IMR-90 (cell line): Measurements from ENCODE around the gene MSI2. TPM values are rescaled to one million over a fixed set of nuclear protein-coding genes. Genes with fewer than 3 reads are reported as not detected.

Experiments
- ATAC-seq: fragments of 200-7000 bp; cut with Tn5 transposase; 2 replicates; pipeline ENCODE4 v1.9.1; 2020; ENCODE audit warnings: low read depth, mild to moderate bottlenecking, moderate library complexity
- BruUV-seq: library from RNA; stranded (reverse); fragments of 400-500 nt; replicated peaks from 2 replicates; lab custom pipeline; 2021; lab: Mats Ljungman, UMichigan
- CTCF ChIA-PET: fragments of 300-600 bp; formaldehyde crosslinking; extraction: SDS; loops from one replicate; lab custom pipeline; 2021; ENCODE audit warnings: antibody characterized with exemption; lab: Yijun Ruan, JAX
- POLR2A ChIA-PET: fragments of 300-600 bp; sonication (Branson Sonifier 250); formaldehyde crosslinking; loops from one replicate; lab custom pipeline; 2022; ENCODE audit warnings: antibody characterized with exemption; ENCODE audit not compliant: unreplicated experiment; lab: Charles Lee
- DNase-seq: peaks from one replicate; pipeline ENCODE4 v3.0.0; 2013
- H2AFZ ChIP-seq: replicated peaks from 2 replicates; pipeline ENCODE3; 2013; ENCODE audit warnings: low read length, mild to moderate bottlenecking; ENCODE audit not compliant: poor library complexity
- H2AK5ac ChIP-seq: 2 replicates; pipeline ENCODE4 v1.6.1; 2013; ENCODE audit warnings: low read depth, low read length, inconsistent platforms
- H2AK9ac ChIP-seq: replicated peaks from 2 replicates; pipeline ENCODE3; 2013; ENCODE audit warnings: mild to moderate bottlenecking, low read depth, low read length, moderate library complexity; ENCODE audit not compliant: poor library complexity
- H2BK120ac ChIP-seq: 2 replicates; pipeline ENCODE4 v1.6.1; 2013; ENCODE audit warnings: low read depth, low read length, inconsistent platforms
- H2BK15ac ChIP-seq: 3 replicates; pipeline ENCODE4 v1.6.1; 2013; ENCODE audit warnings: low read depth, low read length, inconsistent platforms
- H2BK20ac ChIP-seq: 2 replicates; pipeline ENCODE4 v1.6.1; 2013; ENCODE audit warnings: low read depth, mild to moderate bottlenecking, inconsistent platforms, low read length, moderate library complexity
- H2BK5ac ChIP-seq: 2 replicates; pipeline ENCODE4 v1.6.1; 2013; ENCODE audit warnings: mild to moderate bottlenecking, low read depth, low read length, inconsistent platforms; ENCODE audit not compliant: poor library complexity, severe bottlenecking
- H3K14ac ChIP-seq: replicated peaks from 2 replicates; pipeline ENCODE4 v1.6.1; 2013; ENCODE audit warnings: low read depth, low read length, inconsistent platforms
- H3K18ac ChIP-seq: 2 replicates; pipeline ENCODE4 v1.6.1; 2013; ENCODE audit warnings: low read depth, low read length, control low read depth
- H3K23ac ChIP-seq: 2 replicates; pipeline ENCODE4 v1.6.1; 2013; ENCODE audit warnings: low read depth, low read length, inconsistent platforms
- H3K27ac ChIP-seq: 2 replicates; pipeline ENCODE4 v1.5.1; 2013; ENCODE audit warnings: mild to moderate bottlenecking, control low read depth, low read length; ENCODE audit not compliant: insufficient read depth
- H3K27me3 ChIP-seq: 2 replicates; pipeline ENCODE4 v1.6.1; 2013; ENCODE audit warnings: low read length; ENCODE audit not compliant: control insufficient read depth, insufficient read depth
- H3K36me3 ChIP-seq: 2 replicates; pipeline ENCODE4 v1.6.1; 2013; ENCODE audit warnings: low read length, mixed read lengths; ENCODE audit not compliant: control insufficient read depth, insufficient read depth
- H3K4ac ChIP-seq: 2 replicates; pipeline ENCODE4 v1.6.1; 2013; ENCODE audit warnings: low read depth, low read length, inconsistent platforms
- H3K4me1 ChIP-seq: 2 replicates; pipeline ENCODE4 v1.6.1; 2013; ENCODE audit warnings: low read length, mixed read lengths; ENCODE audit not compliant: control insufficient read depth, insufficient read depth
- H3K4me2 ChIP-seq: 2 replicates; pipeline ENCODE4 v1.6.1; 2013; ENCODE audit warnings: low read depth, mild to moderate bottlenecking, control low read depth, low read length, moderate library complexity
- H3K4me3 ChIP-seq: 2 replicates; pipeline ENCODE4 v1.5.1; 2013; ENCODE audit warnings: low read depth, mild to moderate bottlenecking, control low read depth, low read length, moderate library complexity; ENCODE audit not compliant: insufficient read depth
- H3K56ac ChIP-seq: 2 replicates; pipeline ENCODE4 v1.6.1; 2013; ENCODE audit warnings: low read length, inconsistent platforms; ENCODE audit not compliant: insufficient read depth; ENCODE audit errors: extremely low read depth
- H3K79me1 ChIP-seq, 2 experiments: 2 replicates each; pipeline ENCODE4 v1.6.1; 2013; ENCODE audit warnings: low read length in 2 of 2, inconsistent platforms in 1 of 2, low read depth in 1 of 2
- H3K9ac ChIP-seq: 2 replicates; pipeline ENCODE4 v1.6.1; 2013; ENCODE audit warnings: low read depth, low read length, control low read depth
- H3K9me1 ChIP-seq: 2 replicates; pipeline ENCODE4 v1.6.1; 2013; ENCODE audit warnings: low read length, inconsistent platforms; ENCODE audit not compliant: insufficient read depth
- H3K9me3 ChIP-seq: 2 replicates; pipeline ENCODE4 v1.6.1; 2013; ENCODE audit warnings: low read length; ENCODE audit not compliant: control insufficient read depth, insufficient read depth
- H4K20me1 ChIP-seq: 2 replicates; pipeline ENCODE4 v1.6.1; 2013; ENCODE audit warnings: low read length, inconsistent platforms; ENCODE audit not compliant: insufficient read depth
- H4K5ac ChIP-seq: 2 replicates; pipeline ENCODE4 v1.6.1; 2013; ENCODE audit warnings: mild to moderate bottlenecking, low read depth, low read length, control low read depth
- H4K8ac ChIP-seq, 2 experiments: 2 replicates each; pipeline ENCODE4 v1.6.1; 2013; ENCODE audit warnings: low read depth in 2 of 2, low read length in 2 of 2, control low read depth in 1 of 2, inconsistent platforms in 1 of 2
- H4K91ac ChIP-seq: 2 replicates; pipeline ENCODE4 v1.6.1; 2013; ENCODE audit warnings: low read depth, low read length, inconsistent platforms; ENCODE audit not compliant: insufficient read depth
- CEBPB ChIP-seq: IDR thresholded peaks from 2 replicates; pipeline ENCODE4 v1.6.1; 2012; ENCODE audit warnings: low read depth, low read length, improper control_type of control experiment
- CHD1 ChIP-seq: IDR thresholded peaks from 2 replicates; pipeline ENCODE4 v1.6.1; 2012; ENCODE audit warnings: low read depth, low read length, improper control_type of control experiment
- MAFK ChIP-seq: IDR thresholded peaks from 2 replicates; pipeline ENCODE4 v1.6.1; 2012; ENCODE audit warnings: low read depth, low read length, improper control_type of control experiment
- MAZ ChIP-seq: IDR thresholded peaks from 2 replicates; pipeline ENCODE4 v1.6.1; 2012; ENCODE audit warnings: low read depth, mild to moderate bottlenecking, low read length, improper control_type of control experiment, moderate library complexity, borderline replicate concordance
- MXI1 ChIP-seq: IDR thresholded peaks from 2 replicates; pipeline ENCODE4 v1.6.1; 2012; ENCODE audit warnings: low read depth, mild to moderate bottlenecking, low read length, moderate library complexity, borderline replicate concordance
- POLR2A ChIP-seq: IDR thresholded peaks from 2 replicates; pipeline ENCODE4 v1.6.1; 2012; ENCODE audit warnings: mild to moderate bottlenecking, low read depth, low read length
- RAD21 ChIP-seq: IDR thresholded peaks from 2 replicates; pipeline ENCODE4 v1.6.1; 2012; ENCODE audit warnings: low read length, improper control_type of control experiment
- RCOR1 ChIP-seq: IDR thresholded peaks from 2 replicates; pipeline ENCODE4 v1.6.1; 2012; ENCODE audit warnings: mild to moderate bottlenecking, low read length, improper control_type of control experiment; ENCODE audit not compliant: insufficient replicate concordance
- RFX5 ChIP-seq: IDR thresholded peaks from 2 replicates; pipeline ENCODE4 v1.8.0; 2012; ENCODE audit warnings: low read depth, mild to moderate bottlenecking, low read length, moderate library complexity
- SMC3 ChIP-seq: fragments of 150-350 bp; IDR thresholded peaks from 2 replicates; pipeline ENCODE4 v1.6.1; 2016; ENCODE audit warnings: low read depth, mild to moderate bottlenecking, antibody characterized with exemption, low read length, moderate library complexity
- WGBS, 2 experiments: methylation state at CpG; one replicate each; pipeline versions ENCODE4 v1.1.5 to v1.1.7; 2013; ENCODE audit warnings: missing lambda C conversion rate in 2 of 2; ENCODE audit not compliant: insufficient read length in 1 of 2; ENCODE audit errors: extremely low coverage in 2 of 2; 5-methylcytosine and 5-hydroxymethylcytosine counted together
- dilution Hi-C: fragments of 300-500 bp; cut with HindIII; formaldehyde crosslinking; loops from one replicate; pipeline ENCODE4 v1.14.3; 2018; ENCODE audit warnings: low sequenced_read_pairs; ENCODE audit not compliant: unreplicated experiment
- in situ Hi-C: fragments of 300-500 bp; cut with MboI; formaldehyde crosslinking; loops from 3 replicates; pipeline ENCODE4 v1.14.3; 2019; ENCODE audit warnings: low sequenced_read_pairs, inconsistent platforms, mixed read lengths
- intact Hi-C: fragments of 100-400 bp; cut with micrococcal nuclease; formaldehyde crosslinking; loops from 2 replicates; pipeline ENCODE4 v1.10.0; 2022
- polyA plus RNA-seq, 3 experiments: library from polyadenylated mRNA; depleted of rRNA; stranded (reverse); fragments of >200 nt; gene quantifications; 2 replicates each; pipeline ENCODE4 v1.2.3, GENCODE V29; 2012; ENCODE audit warnings: low replicate concordance in 1 of 3
- total RNA-seq: library from RNA; depleted of rRNA; stranded (reverse); fragments of >200 nt; gene quantifications from 2 replicates; pipeline ENCODE4 v1.2.3, GENCODE V29; 2012
- TF ChIP-seq, protein P1 (sequence below): fragments of 150-350 bp; IDR thresholded peaks from 2 replicates; pipeline ENCODE4 v1.6.1; 2016; ENCODE audit warnings: low read depth, mild to moderate bottlenecking, low read length, moderate library complexity, borderline replicate concordance

The MSI2 gene
- total and polyA plus RNA-seq, 2 of the 4 experiments (the other 2 are of a cell fraction) = 13.0 to 16.0 TPM

DNA sequence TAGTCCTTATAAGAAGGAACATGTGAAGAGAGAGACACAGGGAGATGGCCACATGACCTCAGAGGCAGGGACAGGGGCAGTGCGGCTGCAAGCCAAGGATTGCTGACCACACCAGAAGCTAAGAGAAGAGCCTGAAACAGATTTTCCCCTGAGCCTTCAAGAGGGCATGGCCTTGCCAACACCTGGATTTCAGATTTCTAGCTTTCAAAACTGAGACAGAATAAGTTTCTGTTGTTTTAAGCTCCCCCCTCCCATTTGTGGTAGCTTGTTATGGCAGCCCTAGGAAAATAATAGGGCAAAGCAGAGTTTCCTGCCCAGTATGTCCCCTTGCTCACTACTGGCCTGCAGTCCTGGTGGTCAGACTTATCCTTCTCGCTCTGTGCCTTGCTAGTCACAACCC, 284.3 kb downstream of the MSI2 start:
- Histone ChIP-seq H2BK20ac (no peak overlapping the region), H2BK5ac (no peak overlapping the region), H4K5ac (no peak overlapping the region), H2AK9ac (no peak overlapping the region), H3K4me1 (peaks cover 2% of the 10 kb centered on the region; the same call in 1 of the 2 replicates), H3K9ac (no peak overlapping the region), H2BK15ac (no peak overlapping the region), H3K4me2 (no peak overlapping the region), H2AFZ (no peak overlapping the region), H3K27me3 (no peaks in the 10 kb centered on the region), H3K9me3 (peaks cover 2% of the 10 kb centered on the region; the same call in 1 of the 2 replicates), H4K91ac (no peak overlapping the region), H4K8ac (no peak overlapping the region), H3K23ac (no peak overlapping the region), H3K4ac (no peak overlapping the region), H3K27ac (no peak overlapping the region), H3K14ac (no peak overlapping the region), H4K20me1 (no peaks in the 10 kb centered on the region), H3K9me1 (0 out of 2 replicates have a peak, but pooled peaks cover 3% of the 10 kb centered on the region), H3K4me3 (no peak overlapping the region), H3K56ac (no peak overlapping the region), H3K36me3 (no peaks in the 10 kb centered on the region), H3K18ac (no peak overlapping the region), H2AK5ac (no peak overlapping the region), H3K79me1 (peaks cover 0 to 2% of the 10 kb centered on the region in 2 experiments; a peak in 1 of 4 replicates), H2BK120ac (no peak overlapping the region)
- WGBS, 2 experiments = no CpG with 5 or more reads among the region's 2 CpGs
- POLR2A ChIA-PET = no interaction called here
- dilution Hi-C loops = no loop called here
- ATAC-seq = no peak
- in situ Hi-C loops = no loop called here
- no peak for DNase-seq
- no TSS peak for BruUV-seq
- intact Hi-C loops = no loop called here
- TF ChIP-seq RFX5 (no peak), MAZ (no peak), POLR2A (no peak), CHD1 (no peak), RAD21 (no peak), MXI1 (no peak), MAFK (no peak), CEBPB (no peak), SMC3 (no peak), RCOR1 (no peak)
- TF ChIP-seq, protein P1, sequence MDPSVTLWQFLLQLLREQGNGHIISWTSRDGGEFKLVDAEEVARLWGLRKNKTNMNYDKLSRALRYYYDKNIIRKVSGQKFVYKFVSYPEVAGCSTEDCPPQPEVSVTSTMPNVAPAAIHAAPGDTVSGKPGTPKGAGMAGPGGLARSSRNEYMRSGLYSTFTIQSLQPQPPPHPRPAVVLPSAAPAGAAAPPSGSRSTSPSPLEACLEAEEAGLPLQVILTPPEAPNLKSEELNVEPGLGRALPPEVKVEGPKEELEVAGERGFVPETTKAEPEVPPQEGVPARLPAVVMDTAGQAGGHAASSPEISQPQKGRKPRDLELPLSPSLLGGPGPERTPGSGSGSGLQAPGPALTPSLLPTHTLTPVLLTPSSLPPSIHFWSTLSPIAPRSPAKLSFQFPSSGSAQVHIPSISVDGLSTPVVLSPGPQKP = no peak
- CTCF ChIA-PET = interaction anchor here (0.6 kb wide), 1 partner anchor 41 kb away, joined by 3 read pairs; no protein-coding TSS in a partner anchor
